HEK293T (cell line): ENCODE data around the gene TOP3B.

Source experiments
- BHLHE40 ChIP-seq: fragments of 450-650 bp; IDR thresholded peaks from 2 replicates; pipeline ENCODE4 v1.6.1; 2016; ENCODE audit warnings: mild to moderate bottlenecking, moderate library complexity, borderline replicate concordance
- CTBP1 ChIP-seq: fragments of 450-650 bp; IDR thresholded peaks from 2 replicates; pipeline ENCODE4 v1.6.1; 2016; ENCODE audit warnings: borderline replicate concordance
- ELF4 ChIP-seq: fragments of 450-650 bp; IDR thresholded peaks from 2 replicates; pipeline ENCODE4 v1.6.1; 2017; ENCODE audit warnings: antibody characterized with exemption
- FOXK2 ChIP-seq: fragments of 450-650 bp; IDR thresholded peaks from 2 replicates; pipeline ENCODE4 v1.6.1; 2016; ENCODE audit warnings: mild to moderate bottlenecking
- NFRKB ChIP-seq: fragments of 450-650 bp; IDR thresholded peaks from 2 replicates; pipeline ENCODE4 v1.6.1; 2016; ENCODE audit warnings: mild to moderate bottlenecking, moderate library complexity
- SP1 ChIP-seq: fragments of 450-650 bp; IDR thresholded peaks from 2 replicates; pipeline ENCODE4 v1.6.1; 2017
- SUZ12 ChIP-seq: fragments of 450-650 bp; IDR thresholded peaks from 2 replicates; pipeline ENCODE4 v1.6.1; 2016; ENCODE audit warnings: mild to moderate bottlenecking

- TF ChIP-seq NFRKB = no peak
- TF ChIP-seq SP1 = no peak
- TF ChIP-seq SUZ12 = no peak
- TF ChIP-seq ELF4 = no peak
- no peak for TF ChIP-seq FOXK2
- no peak for TF ChIP-seq CTBP1
- no peak for TF ChIP-seq BHLHE40
These were observed 33.0 kb downstream of the TOP3B start for GRCh38 chr22:21949569-21949918.
